Neural progenitor cell (in vitro differentiated cells): ENCODE results near the gene NELFA.

Source experiments
- EZH2 ChIP-seq: fragments of 200-600 bp; sonication (generic); IDR thresholded peaks from 2 replicates; pipeline ENCODE4 v1.6.1; 2017; ENCODE audit warnings: antibody characterized with exemption, mild to moderate bottlenecking, moderate library complexity
- EZH2phosphoT487 ChIP-seq: fragments of 200-600 bp; sonication (generic); IDR thresholded peaks from 2 replicates; pipeline ENCODE4 v1.6.1; 2017; ENCODE audit warnings: antibody characterized with exemption
- TF ChIP-seq, protein P1 (sequence below): fragments of 200-600 bp; sonication (generic); IDR thresholded peaks from 2 replicates; pipeline ENCODE4 v1.5.1; 2017; ENCODE audit warnings: antibody characterized with exemption, mild to moderate bottlenecking

DNA sequence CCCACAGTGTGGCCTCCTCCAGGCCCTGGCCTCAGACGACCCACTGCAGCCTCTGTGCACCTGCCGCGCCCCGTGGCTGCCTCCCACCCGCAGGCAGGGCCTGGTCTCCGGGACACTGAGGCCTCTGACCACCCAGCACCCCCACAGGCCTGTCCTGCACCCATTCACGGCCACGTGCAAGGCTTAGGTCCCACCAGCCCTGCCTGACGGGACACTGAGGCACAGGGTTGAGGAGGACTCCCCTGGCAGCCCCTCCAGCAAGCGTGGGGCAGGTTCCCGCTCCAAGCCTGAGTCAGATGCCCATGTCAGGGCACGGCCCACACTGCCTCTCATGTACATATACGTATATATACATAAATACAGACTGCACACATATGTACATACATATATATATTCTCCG, 23.5 kb downstream of the NELFA start:
- TF ChIP-seq, protein P1, sequence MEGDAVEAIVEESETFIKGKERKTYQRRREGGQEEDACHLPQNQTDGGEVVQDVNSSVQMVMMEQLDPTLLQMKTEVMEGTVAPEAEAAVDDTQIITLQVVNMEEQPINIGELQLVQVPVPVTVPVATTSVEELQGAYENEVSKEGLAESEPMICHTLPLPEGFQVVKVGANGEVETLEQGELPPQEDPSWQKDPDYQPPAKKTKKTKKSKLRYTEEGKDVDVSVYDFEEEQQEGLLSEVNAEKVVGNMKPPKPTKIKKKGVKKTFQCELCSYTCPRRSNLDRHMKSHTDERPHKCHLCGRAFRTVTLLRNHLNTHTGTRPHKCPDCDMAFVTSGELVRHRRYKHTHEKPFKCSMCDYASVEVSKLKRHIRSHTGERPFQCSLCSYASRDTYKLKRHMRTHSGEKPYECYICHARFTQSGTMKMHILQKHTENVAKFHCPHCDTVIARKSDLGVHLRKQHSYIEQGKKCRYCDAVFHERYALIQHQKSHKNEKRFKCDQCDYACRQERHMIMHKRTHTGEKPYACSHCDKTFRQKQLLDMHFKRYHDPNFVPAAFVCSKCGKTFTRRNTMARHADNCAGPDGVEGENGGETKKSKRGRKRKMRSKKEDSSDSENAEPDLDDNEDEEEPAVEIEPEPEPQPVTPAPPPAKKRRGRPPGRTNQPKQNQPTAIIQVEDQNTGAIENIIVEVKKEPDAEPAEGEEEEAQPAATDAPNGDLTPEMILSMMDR: no peak
- TF ChIP-seq EZH2: no peak
- TF ChIP-seq EZH2phosphoT487: no peak
